GM12873 (cell line): ENCODE results near the gene ERP27.

ENCODE experiments used
- CTCF ChIP-seq: IDR thresholded peaks from 2 replicates; pipeline ENCODE4 v1.5.1; 2012; ENCODE audit warnings: low read depth, mild to moderate bottlenecking, moderate library complexity, low read length, control low read depth; ENCODE audit not compliant: insufficient read depth; ENCODE audit errors: missing control alignments

Gene ERP27

DNA sequence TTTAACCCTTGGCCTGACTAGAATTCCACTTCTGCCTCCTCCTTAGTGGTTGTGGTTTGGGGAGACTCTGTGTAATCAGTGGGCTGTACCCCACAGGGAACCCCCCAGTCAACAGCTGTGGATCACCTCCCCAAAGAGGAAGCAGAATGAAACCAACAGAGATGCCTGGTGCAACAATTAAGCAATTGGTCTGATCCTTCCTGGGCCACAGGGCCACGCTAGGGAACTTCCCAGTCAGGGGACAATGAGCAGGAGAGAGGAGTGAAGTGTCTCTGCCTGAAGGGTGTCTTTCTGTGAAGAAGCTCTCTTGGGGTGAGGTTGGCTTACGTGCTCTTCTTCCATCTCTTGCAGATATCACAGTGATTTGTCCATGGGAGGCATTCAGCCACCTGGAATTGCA lies 42.7 kb upstream of the ERP27 start:
- no peak for TF ChIP-seq CTCF

DNA sequence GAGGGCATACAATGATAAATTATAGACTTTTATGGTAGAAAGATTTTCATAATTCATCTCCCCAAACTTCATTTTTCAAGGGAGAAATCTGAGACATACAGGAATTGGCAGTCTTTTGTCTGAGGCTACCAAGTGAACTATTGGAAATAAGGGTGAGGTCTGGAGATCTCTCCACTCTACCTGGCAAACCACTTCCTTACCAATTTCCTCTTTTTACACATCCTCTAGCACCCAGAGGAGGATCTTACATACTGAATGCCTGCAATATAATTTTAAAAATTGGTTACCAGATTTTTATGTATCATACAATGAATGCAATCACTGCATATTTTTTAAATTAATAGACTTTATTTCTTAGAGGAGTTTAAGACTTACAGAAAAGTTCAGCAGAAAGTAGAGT lies 41.1 kb upstream of the ERP27 start:
- no peak for TF ChIP-seq CTCF

DNA sequence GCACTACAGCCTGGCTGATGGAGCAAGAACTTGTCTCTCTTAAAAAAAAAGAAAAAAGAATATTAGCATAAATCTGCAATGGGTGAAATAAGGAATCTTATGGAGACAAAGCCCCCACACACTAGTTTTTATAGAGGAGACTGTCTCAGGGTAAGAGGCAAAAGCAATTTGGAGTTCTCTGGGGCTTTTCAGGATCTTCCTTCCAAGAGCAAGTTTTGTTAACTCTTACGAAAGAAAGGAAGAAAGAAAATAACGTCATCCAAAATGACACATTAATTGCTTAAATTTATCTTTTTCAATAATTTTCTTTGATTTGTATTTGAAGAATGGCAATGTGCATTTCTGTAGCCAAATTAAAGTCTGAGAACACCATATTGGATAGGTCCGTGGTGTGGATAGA lies 38.3 kb upstream of the ERP27 start:
- no peak for TF ChIP-seq CTCF

DNA sequence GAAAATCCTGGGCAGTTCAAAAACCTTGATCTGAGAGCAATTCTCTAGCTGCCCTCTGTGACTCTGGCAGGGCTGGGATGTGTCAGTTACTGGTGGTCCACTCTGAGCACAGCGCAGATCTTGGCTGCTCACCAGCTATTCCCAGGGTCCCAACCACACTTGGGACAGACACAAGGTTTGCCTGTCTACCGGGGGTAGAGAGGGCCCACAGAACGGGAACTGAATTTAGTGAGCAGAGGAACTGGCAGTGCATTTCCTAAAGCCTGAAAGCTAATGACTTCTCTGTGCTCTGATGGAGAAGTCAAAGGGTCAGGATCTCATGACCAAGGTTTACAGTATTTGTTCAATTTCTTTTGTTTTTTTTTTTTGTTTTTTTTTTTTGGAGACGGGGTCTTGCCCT lies 37.1 kb upstream of the ERP27 start:
- TF ChIP-seq CTCF = no peak

- TF ChIP-seq CTCF = no peak
These were observed 36.3 kb upstream of the ERP27 start for GRCh38 chr12:14974633-14975032.

DNA sequence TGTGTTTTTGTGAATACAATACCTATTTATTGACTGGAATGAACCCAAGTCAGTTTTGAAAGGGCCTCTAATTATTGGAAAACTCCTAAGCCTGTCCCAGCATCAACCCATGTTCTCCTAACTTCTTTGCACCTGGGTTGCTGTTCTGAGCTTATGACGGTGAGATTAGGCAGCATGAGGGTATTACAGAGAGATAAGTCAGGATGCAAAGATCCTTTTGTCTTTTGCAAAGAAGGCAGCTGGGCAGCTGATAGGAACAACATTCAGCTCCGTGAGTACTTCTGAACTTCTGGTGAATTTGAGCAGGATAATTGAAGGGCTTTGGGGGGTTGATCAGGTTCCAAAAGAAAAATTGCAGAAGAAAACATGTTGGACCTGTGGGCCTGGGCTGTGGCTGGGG lies 34.5 kb upstream of the ERP27 start, which contains the start of gene PDE6H:
Gene PDE6H (plus strand): TSS at position 227 of the 400 bp plus-strand sequence. CDS start 4,971 bp downstream, outside the sequence.
- TF ChIP-seq CTCF = no peak

DNA sequence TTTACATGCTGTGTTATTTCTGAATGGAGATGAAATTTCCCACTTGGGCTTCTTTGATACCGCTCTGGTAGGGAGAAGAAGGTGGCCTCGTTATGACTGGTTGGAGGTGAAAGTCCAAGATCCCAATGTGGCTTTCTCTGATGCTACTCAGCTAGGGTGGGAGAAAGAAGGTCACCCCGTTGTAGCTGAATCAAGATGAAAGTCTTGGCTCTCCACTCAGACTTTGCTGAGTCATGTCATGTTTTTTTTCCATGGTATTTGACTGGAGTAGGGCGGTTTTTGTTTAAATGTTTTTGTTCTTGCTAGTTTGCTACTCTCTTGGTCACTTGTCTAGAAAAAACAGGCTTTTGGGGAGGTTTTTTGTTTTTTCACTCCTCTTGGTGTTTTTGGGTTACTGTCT lies 32.1 kb upstream of the ERP27 start:
- TF ChIP-seq CTCF = no peak
